Mesothelial cell of epicardium (in vitro differentiated cells): Measurements from ENCODE around the gene GJB5. TPM values are rescaled to one million over a fixed set of nuclear protein-coding genes. Genes with fewer than 3 reads are reported as not detected.

Experiments
- DNase-seq, 2 experiments: peaks; one replicate each; pipeline ENCODE4 v3.0.0; 2021; ENCODE audit warnings: low spot score in 2 of 2; ENCODE audit not compliant: unreplicated experiment in 2 of 2
- H3K27ac Mint-ChIP-seq: 2 replicates; pipeline ENCODE4 v1.8.0; 2021; ENCODE audit warnings: mixed read lengths
- H3K27me3 Mint-ChIP-seq: 2 replicates; pipeline ENCODE4 v1.8.0; 2021; ENCODE audit warnings: low read depth, mixed read lengths
- H3K36me3 Mint-ChIP-seq: 2 replicates; pipeline ENCODE4 v1.8.0; 2021; ENCODE audit warnings: mixed read lengths
- H3K4me1 Mint-ChIP-seq: 2 replicates; pipeline ENCODE4 v1.8.0; 2021; ENCODE audit warnings: mixed read lengths
- H3K4me3 Mint-ChIP-seq: 2 replicates; pipeline ENCODE4 v1.8.0; 2021; ENCODE audit warnings: mild to moderate bottlenecking, moderate library complexity, mixed read lengths
- H3K9me3 Mint-ChIP-seq: 2 replicates; pipeline ENCODE4 v1.8.0; 2021; ENCODE audit warnings: mixed read lengths
- total RNA-seq: library from RNA; stranded (reverse); gene quantifications from 3 replicates; pipeline ENCODE4 v1.2.1, GENCODE V29; 2021
- TF ChIP-seq, protein P1 (sequence below): fragments of 200-600 bp; sonication (generic); IDR thresholded peaks from one replicate; pipeline ENCODE4 v1.5.0; 2021; ENCODE audit warnings: antibody characterized with exemption; ENCODE audit not compliant: unreplicated experiment

GJB5 gene
- total RNA-seq, 1 donor from 2014 or later = 0.38 TPM

DNA sequence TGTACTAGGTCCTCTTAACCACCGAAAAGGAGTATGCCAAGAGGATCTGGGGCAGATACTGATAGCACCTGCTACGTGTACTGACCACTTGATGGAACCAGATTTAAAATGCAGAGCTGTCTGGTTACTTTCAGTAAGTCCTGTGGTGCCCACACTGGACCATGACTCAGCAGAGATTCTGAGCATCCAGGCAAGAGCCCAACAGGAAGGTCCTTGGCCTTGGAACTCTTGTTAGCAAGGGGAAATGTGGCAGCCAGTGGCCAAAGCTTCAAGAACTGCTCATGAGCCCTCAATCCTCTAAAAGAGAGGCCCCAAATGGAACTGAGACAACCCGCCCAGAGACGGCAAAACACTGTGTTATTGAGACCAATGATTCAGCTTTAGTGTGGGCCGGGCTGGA, 4.2 kb upstream of the GJB5 start:
- Mint-ChIP-seq H3K27me3 (peaks cover 22% of the 10 kb centered on the region), H3K27ac (no peak overlapping the region), H3K36me3 (no peaks in the 10 kb centered on the region), H3K4me1 (no peaks in the 10 kb centered on the region), H3K9me3 (peaks cover 3% of the 10 kb centered on the region), H3K4me3 (no peak overlapping the region)
- no peak for DNase-seq
- TF ChIP-seq, protein P1, sequence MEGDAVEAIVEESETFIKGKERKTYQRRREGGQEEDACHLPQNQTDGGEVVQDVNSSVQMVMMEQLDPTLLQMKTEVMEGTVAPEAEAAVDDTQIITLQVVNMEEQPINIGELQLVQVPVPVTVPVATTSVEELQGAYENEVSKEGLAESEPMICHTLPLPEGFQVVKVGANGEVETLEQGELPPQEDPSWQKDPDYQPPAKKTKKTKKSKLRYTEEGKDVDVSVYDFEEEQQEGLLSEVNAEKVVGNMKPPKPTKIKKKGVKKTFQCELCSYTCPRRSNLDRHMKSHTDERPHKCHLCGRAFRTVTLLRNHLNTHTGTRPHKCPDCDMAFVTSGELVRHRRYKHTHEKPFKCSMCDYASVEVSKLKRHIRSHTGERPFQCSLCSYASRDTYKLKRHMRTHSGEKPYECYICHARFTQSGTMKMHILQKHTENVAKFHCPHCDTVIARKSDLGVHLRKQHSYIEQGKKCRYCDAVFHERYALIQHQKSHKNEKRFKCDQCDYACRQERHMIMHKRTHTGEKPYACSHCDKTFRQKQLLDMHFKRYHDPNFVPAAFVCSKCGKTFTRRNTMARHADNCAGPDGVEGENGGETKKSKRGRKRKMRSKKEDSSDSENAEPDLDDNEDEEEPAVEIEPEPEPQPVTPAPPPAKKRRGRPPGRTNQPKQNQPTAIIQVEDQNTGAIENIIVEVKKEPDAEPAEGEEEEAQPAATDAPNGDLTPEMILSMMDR = no peak

DNA sequence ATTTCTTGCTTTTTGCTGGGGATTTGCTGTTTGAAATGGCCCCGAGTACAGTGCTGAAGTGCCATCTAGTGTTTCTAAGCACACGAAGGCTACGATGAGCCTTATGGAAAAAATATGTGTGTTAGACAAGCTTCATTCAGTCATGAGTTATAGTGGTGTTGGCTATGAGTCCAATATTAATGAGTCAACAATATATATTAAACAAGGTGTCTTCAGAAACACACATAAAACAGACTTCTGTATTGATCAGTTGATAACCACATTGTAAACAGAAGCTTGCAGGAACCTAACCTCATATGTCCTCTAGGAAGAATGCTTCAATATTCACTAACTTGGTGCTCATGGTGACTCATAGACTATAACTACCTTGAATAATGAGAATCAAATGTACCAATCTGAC, 1.7 kb upstream of the GJB5 start:
- Mint-ChIP-seq H3K27ac (no peak overlapping the region), H3K36me3 (no peaks in the 10 kb centered on the region), H3K9me3 (peaks cover 3% of the 10 kb centered on the region), H3K4me3 (no peak overlapping the region), H3K4me1 (no peaks in the 10 kb centered on the region), H3K27me3 (peaks cover 9% of the 10 kb centered on the region)
- no peak for DNase-seq
- TF ChIP-seq, protein P1 = no peak

DNA sequence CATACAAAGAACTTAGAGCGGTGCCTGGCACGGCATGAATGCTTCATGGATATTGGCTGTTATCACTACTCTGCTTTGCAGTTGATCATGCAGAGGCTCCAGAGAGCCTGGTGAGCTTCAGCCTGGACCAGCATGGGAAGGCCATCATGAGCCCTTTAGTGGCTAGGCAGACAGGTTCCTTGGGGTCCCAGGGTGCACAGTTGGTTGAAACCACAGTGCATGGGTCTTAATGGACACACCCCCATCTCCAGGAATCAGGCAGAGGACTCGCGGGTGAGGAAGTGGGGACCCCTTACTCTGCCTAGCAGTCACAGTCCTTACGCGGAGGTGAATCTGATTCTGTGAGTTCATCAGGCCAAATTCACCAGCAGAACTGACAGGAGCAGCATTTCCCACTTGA, 1.1 kb downstream of the GJB5 start:
- H3K4me1 Mint-ChIP-seq = no peaks in the 10 kb centered on the region
- TF ChIP-seq, protein P1 = no peak
- peaks cover 3% of the 10 kb centered on the region for H3K9me3 Mint-ChIP-seq
- H3K36me3 Mint-ChIP-seq = no peaks in the 10 kb centered on the region
- no peak overlapping the region for H3K4me3 Mint-ChIP-seq
- H3K27ac Mint-ChIP-seq = no peak overlapping the region
- DNase-seq = no peak
- no peaks in the 10 kb centered on the region for H3K27me3 Mint-ChIP-seq

DNA sequence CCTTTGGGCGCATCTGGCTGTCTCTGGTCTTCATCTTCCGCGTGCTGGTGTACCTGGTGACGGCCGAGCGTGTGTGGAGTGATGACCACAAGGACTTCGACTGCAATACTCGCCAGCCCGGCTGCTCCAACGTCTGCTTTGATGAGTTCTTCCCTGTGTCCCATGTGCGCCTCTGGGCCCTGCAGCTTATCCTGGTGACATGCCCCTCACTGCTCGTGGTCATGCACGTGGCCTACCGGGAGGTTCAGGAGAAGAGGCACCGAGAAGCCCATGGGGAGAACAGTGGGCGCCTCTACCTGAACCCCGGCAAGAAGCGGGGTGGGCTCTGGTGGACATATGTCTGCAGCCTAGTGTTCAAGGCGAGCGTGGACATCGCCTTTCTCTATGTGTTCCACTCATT, 2.5 kb downstream of the GJB5 start:
- no peaks in the 10 kb centered on the region for H3K4me1 Mint-ChIP-seq
- H3K27me3 Mint-ChIP-seq = no peaks in the 10 kb centered on the region
- no peak overlapping the region for H3K4me3 Mint-ChIP-seq
- no peaks in the 10 kb centered on the region for H3K36me3 Mint-ChIP-seq
- no peak for DNase-seq
- no peak overlapping the region for H3K27ac Mint-ChIP-seq
- H3K9me3 Mint-ChIP-seq = peaks cover 3% of the 10 kb centered on the region
- TF ChIP-seq, protein P1 = no peak

DNA sequence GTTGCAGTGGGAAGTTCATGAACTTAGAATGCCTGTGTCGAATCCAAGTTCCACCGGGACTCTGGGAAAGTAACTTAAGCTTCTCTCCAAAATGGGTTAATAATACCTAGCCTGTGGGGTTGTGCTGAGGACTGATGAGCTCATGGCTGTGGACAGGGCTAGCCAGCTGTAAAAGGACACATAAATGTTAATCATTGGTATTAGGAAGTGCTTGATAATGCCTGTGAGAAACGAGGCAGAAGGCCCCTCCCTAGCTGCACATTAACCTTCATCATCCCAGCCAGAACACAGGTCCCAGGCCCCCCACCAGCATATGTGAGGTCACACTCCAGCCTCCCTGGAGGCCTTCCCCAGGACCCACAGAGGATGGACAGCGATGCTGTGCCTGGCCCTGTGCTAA, 3.9 kb downstream of the GJB5 start:
- no peak overlapping the region for H3K27ac Mint-ChIP-seq
- peaks cover 9% of the 10 kb centered on the region for H3K27me3 Mint-ChIP-seq
- no peaks in the 10 kb centered on the region for H3K4me1 Mint-ChIP-seq
- H3K4me3 Mint-ChIP-seq = no peak overlapping the region
- H3K36me3 Mint-ChIP-seq = no peaks in the 10 kb centered on the region
- H3K9me3 Mint-ChIP-seq = no peaks in the 10 kb centered on the region
- no peak for DNase-seq
- TF ChIP-seq, protein P1 = no peak
